ENCODE measurements around the gene OASL. TPM values are rescaled to one million over a fixed set of nuclear protein-coding genes. Genes with fewer than 3 reads are reported as not detected.

OASL gene
- total RNA-seq, 1 donor from 2014 or later = not detected

DNA sequence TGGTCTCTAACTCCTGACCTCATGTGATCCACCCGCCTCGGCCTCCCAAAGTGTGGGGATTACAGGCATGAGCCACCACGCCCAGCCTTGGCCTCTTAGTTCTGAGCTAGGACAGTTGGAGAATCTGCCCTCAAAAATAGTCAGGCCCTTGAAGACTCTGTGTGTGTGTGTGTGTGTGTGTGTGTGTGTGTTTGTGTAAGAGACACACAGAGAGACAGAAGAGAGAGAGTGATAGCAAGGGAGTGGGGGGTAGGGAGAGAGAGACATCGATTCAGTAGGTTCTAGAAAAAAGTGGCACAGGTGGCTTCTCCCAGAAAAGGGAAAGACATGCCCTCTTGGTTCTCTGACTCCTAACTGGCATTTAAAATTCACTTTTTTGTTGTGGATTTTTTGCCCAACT, 55.3 kb downstream of the OASL start:
- TF ChIP-seq, protein P1, sequence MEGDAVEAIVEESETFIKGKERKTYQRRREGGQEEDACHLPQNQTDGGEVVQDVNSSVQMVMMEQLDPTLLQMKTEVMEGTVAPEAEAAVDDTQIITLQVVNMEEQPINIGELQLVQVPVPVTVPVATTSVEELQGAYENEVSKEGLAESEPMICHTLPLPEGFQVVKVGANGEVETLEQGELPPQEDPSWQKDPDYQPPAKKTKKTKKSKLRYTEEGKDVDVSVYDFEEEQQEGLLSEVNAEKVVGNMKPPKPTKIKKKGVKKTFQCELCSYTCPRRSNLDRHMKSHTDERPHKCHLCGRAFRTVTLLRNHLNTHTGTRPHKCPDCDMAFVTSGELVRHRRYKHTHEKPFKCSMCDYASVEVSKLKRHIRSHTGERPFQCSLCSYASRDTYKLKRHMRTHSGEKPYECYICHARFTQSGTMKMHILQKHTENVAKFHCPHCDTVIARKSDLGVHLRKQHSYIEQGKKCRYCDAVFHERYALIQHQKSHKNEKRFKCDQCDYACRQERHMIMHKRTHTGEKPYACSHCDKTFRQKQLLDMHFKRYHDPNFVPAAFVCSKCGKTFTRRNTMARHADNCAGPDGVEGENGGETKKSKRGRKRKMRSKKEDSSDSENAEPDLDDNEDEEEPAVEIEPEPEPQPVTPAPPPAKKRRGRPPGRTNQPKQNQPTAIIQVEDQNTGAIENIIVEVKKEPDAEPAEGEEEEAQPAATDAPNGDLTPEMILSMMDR (IDR thresholded peaks at IDR 0.05; ENCODE audit: partially characterized antibody, unreplicated experiment) = no peak
- H3K4me1 Mint-ChIP-seq (ENCODE audit: low read depth, unreplicated experiment) = no peaks in the 10 kb centered on the region
- DNase-seq = no peak
- no peak overlapping the region for H3K4me3 Mint-ChIP-seq (ENCODE audit: unreplicated experiment)
- H3K27me3 Mint-ChIP-seq (ENCODE audit: unreplicated experiment) = peaks cover 4% of the 10 kb centered on the region
- H3K36me3 Mint-ChIP-seq (ENCODE audit: unreplicated experiment) = no peaks in the 10 kb centered on the region
- peaks cover 3% of the 10 kb centered on the region for H3K9me3 Mint-ChIP-seq (ENCODE audit: unreplicated experiment)
- no peak overlapping the region for H3K27ac Mint-ChIP-seq (ENCODE audit: unreplicated experiment)

DNA sequence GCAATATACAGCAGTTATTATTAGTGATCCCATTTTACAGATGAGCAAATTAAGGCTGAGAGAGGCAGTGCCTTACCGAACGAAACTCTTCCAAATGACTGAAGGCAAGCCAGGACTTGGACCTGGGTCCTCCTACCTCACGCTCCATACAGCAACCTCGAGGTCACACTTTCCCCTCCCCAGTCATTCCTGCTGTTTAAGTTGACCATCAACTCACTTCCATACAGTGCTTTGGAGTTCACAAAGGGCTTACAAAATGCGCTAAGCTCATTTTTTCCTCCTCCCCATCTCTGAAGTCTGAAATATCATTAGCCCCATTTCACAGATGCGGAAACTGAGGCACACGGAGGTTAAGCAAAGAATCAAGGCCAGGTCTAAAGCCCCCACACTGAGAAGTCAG, 56.4 kb downstream of the OASL start:
- Mint-ChIP-seq H3K4me3 (ENCODE audit: unreplicated experiment) (no peak overlapping the region), H3K27ac (ENCODE audit: unreplicated experiment) (no peak overlapping the region), H3K27me3 (ENCODE audit: unreplicated experiment) (peaks cover 4% of the 10 kb centered on the region), H3K4me1 (ENCODE audit: low read depth, unreplicated experiment) (no peaks in the 10 kb centered on the region), H3K9me3 (ENCODE audit: unreplicated experiment) (peaks cover 3% of the 10 kb centered on the region), H3K36me3 (ENCODE audit: unreplicated experiment) (no peaks in the 10 kb centered on the region)
- TF ChIP-seq, protein P1 (IDR thresholded peaks at IDR 0.05; ENCODE audit: partially characterized antibody, unreplicated experiment) = no peak
- DNase-seq = no peak

DNA sequence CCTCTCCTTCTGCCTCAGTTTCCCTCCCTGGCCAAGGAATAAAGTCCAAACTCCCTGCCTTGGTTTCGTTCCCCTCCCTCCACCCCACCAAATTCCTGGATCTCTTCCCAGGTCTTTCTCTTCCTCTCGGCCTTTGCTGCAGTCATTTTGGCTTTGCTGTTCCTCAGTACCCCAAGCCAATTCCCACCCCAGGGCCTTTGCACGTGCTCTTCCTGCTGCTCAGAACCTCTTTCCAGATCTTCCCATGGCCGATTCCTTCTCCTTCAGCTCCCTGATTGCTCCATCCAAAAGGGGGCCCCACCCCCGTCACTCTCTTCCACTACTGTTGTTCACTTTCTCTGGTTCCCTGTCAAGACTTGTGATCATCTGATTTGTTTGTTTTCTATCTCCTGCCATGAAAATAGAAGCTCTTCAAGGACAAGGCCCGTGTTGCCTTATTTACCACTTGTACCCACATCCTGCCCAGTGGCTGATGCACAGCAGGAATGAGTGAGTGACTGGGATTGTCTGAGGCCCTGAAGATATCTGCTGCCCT, 57.6 kb downstream of the OASL start:
- H3K27me3 Mint-ChIP-seq (ENCODE audit: unreplicated experiment) = peaks cover 4% of the 10 kb centered on the region
- no peaks in the 10 kb centered on the region for H3K36me3 Mint-ChIP-seq (ENCODE audit: unreplicated experiment)
- H3K4me1 Mint-ChIP-seq (ENCODE audit: low read depth, unreplicated experiment) = no peaks in the 10 kb centered on the region
- TF ChIP-seq, protein P1 (IDR thresholded peaks at IDR 0.05; ENCODE audit: partially characterized antibody, unreplicated experiment) = no peak
- H3K4me3 Mint-ChIP-seq (ENCODE audit: unreplicated experiment) = no peak overlapping the region
- no peak overlapping the region for H3K27ac Mint-ChIP-seq (ENCODE audit: unreplicated experiment)
- H3K9me3 Mint-ChIP-seq (ENCODE audit: unreplicated experiment) = peaks cover 3% of the 10 kb centered on the region
- no peak for DNase-seq

DNA sequence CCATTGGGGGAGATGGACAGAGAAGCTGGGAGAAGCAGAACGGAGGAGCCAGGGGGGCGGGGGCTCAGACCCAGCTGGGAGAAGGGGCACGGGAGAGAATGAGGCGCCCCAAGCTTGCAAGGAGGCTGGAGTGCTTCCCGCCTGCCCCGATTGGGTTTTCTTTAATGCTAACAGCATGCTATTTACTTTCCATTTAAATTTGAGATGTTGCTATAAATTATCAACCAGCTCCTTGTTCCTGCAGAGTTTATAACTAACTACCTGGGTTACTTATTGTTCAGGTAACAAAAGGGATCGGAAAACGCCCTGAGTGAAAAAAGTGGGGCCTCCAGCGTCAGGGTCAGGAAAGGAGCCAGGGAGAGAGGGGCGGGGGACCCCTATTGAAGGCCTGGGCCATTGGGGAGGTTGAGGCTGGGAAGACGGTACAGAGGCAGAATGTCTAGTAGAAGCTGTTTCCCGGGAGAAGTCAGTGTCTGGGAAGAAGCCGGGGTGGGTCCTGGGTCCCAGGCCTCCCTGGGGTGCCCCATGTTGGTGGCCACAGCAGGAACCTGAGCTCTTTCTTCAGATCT, 58.2 kb downstream of the OASL start:
- H3K27ac Mint-ChIP-seq (ENCODE audit: unreplicated experiment) = no peak overlapping the region
- H3K4me1 Mint-ChIP-seq (ENCODE audit: low read depth, unreplicated experiment) = no peaks in the 10 kb centered on the region
- DNase-seq = no peak
- H3K27me3 Mint-ChIP-seq (ENCODE audit: unreplicated experiment) = peaks cover 4% of the 10 kb centered on the region
- TF ChIP-seq, protein P1 (IDR thresholded peaks at IDR 0.05; ENCODE audit: partially characterized antibody, unreplicated experiment) = no peak
- peaks cover 3% of the 10 kb centered on the region for H3K9me3 Mint-ChIP-seq (ENCODE audit: unreplicated experiment)
- no peaks in the 10 kb centered on the region for H3K36me3 Mint-ChIP-seq (ENCODE audit: unreplicated experiment)
- H3K4me3 Mint-ChIP-seq (ENCODE audit: unreplicated experiment) = no peak overlapping the region

DNA sequence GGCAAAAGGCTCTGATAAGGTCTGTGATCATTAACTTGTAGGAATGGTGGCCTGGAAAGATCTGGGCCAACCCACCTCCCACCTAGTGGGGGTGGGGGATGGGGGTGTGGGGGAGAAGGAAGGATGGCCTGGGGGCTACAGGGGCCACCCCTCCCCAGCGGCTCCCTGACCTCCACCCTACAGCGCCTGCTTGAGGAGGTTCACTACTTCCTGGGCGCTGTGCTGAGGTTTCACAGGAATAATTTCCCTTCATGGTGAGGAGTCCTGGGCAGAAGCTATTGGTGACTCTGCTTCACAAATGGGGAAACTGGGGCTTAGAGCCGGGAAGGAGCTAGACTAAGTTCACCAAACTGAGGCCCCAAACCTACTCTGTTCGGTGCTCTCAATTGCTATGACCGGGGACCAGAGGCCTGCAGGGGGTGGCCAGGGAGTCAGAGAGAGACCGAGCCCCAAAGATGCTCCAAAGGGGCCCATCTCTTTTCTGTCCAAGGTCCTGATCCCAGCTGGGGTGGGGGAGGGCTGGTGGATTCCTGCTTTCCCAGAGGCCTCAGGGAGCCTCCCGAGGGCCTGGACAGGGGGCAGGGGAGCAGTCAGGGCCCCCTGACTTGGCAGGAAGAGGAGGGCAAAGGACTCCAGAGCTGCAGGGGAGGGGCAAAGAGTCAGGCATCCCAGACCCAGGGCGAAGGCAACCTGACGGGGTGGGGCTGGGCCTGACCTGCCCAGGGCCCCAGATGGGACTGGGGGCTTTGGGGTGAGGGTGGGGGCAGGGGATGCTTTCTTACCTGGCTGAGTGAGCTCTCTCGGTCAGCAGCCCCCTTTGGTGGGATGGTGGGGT, 59.0 kb downstream of the OASL start:
- no peak overlapping the region for H3K27ac Mint-ChIP-seq (ENCODE audit: unreplicated experiment)
- DNase-seq = no peak
- H3K4me3 Mint-ChIP-seq (ENCODE audit: unreplicated experiment) = no peak overlapping the region
- peaks cover 3% of the 10 kb centered on the region for H3K9me3 Mint-ChIP-seq (ENCODE audit: unreplicated experiment)
- peaks cover 4% of the 10 kb centered on the region for H3K27me3 Mint-ChIP-seq (ENCODE audit: unreplicated experiment)
- no peaks in the 10 kb centered on the region for H3K36me3 Mint-ChIP-seq (ENCODE audit: unreplicated experiment)
- H3K4me1 Mint-ChIP-seq (ENCODE audit: low read depth, unreplicated experiment) = no peaks in the 10 kb centered on the region
- TF ChIP-seq, protein P1 (IDR thresholded peaks at IDR 0.05; ENCODE audit: partially characterized antibody, unreplicated experiment) = no peak
